OCI-LY7 (cell line): Measurements from ENCODE around the gene TPRN.

ENCODE experiments used
- EZH2phosphoT487 ChIP-seq: fragments of 200-600 bp; sonication (generic); IDR thresholded peaks from 2 replicates; pipeline ENCODE4 v1.6.1; 2018; ENCODE audit warnings: low read depth, borderline replicate concordance, mild to moderate bottlenecking, mixed run types, antibody characterized with exemption, low read length, moderate library complexity, mixed read lengths
- TF ChIP-seq, protein P1 (sequence below): fragments of 200-600 bp; sonication (generic); conservative IDR thresholded peaks from 2 replicates; pipeline ENCODE4 v1.5.1; 2014; ENCODE audit warnings: mild to moderate bottlenecking, antibody characterized with exemption, low read length, moderate library complexity, mixed read lengths

DNA sequence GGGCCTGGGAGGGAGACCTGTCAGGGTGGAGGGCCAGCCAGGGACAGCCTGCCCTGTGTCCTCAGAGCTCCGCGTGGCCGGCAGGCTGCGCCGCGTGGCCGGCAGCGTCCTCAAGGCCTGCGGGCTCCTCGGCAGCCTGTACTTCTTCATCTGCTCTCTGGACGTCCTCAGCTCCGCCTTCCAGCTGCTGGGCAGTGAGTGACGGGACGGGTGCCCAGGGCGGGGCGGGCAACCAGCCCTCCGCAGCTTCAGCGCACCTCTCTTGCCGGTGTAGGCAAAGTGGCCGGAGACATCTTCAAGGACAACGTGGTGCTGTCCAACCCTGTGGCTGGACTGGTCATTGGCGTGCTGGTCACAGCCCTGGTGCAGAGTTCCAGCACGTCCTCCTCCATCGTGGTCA lies 32.0 kb upstream of the TPRN start:
- TF ChIP-seq, protein P1, sequence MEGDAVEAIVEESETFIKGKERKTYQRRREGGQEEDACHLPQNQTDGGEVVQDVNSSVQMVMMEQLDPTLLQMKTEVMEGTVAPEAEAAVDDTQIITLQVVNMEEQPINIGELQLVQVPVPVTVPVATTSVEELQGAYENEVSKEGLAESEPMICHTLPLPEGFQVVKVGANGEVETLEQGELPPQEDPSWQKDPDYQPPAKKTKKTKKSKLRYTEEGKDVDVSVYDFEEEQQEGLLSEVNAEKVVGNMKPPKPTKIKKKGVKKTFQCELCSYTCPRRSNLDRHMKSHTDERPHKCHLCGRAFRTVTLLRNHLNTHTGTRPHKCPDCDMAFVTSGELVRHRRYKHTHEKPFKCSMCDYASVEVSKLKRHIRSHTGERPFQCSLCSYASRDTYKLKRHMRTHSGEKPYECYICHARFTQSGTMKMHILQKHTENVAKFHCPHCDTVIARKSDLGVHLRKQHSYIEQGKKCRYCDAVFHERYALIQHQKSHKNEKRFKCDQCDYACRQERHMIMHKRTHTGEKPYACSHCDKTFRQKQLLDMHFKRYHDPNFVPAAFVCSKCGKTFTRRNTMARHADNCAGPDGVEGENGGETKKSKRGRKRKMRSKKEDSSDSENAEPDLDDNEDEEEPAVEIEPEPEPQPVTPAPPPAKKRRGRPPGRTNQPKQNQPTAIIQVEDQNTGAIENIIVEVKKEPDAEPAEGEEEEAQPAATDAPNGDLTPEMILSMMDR, result no peak
- no peak for TF ChIP-seq EZH2phosphoT487
